Measurements from ENCODE around the gene GAB2.
A peak's percentile ranks its signal among the peaks of the same experiment; 100 is the strongest.
"Not testable (repeated sequence)": the region's sequence is repeated elsewhere in the genome, so short reads cannot be mapped to it uniquely, and the experiment has no call there.

Gene GAB2

GRCh38 chr11:78199015-78199652 is 218.5 kb downstream of the GAB2 start:
- no peak for DNase-seq

- no peak for DNase-seq
Observed at GRCh38 chr11:78197816-78198215, 219.8 kb downstream of the GAB2 start.

DNA sequence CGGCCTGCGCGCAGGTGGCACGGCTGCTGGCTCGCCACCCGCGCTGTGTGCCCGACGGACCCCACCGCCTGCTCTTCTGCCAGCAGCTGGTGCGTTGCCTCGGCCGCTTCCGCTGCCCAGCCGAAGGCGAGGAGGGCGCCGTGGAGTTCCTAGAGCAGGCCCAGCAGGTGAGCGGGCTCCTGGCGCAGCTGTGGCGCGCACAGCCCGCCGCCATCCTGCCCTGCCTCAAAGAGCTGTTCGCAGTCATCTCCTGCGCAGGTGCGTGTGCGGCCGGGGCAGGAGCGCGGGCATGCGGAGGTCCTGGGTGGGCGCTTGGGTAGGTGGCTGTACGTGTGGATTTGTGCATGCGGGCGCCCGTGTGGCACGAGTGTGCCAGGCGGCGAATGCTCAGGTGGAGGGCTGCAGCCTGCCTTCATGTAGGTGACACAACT is 220.9 kb downstream of the GAB2 start:
- DNase-seq: no peak

DNA sequence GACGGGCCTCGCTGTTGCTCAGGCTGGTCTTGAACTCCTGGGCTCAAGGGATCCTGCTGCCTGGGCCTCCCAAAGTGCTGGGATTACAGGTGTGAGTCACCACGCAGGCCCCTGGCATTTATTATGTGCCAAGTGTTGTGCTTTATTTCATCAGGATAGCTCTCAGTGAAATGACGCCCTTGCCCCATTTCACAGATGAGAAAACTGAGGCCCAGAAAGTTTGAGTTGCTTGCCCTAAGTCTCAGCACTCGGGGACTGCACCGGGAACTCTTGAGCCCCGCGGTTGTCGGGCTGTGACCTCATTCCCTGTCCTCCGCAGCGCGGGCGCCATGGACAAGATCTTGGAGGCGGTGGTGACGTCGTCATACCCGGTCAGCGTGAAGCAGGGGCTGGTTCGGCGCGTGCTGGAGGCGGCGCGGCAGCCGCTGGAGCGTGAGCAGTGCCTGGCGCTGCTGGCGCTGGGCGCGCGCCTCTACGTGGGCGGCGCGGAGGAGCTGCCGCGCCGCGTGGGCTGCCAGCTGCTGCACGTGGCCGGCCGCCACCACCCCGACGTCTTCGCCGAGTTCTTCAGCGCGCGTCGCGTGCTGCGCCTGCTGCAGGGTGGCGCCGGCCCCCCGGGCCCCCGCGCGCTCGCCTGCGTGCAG is 221.6 kb downstream of the GAB2 start:
- no peak for DNase-seq

GRCh38 chr11:78194490-78194889 is 223.1 kb downstream of the GAB2 start:
- DNase-seq: no peak

DNA sequence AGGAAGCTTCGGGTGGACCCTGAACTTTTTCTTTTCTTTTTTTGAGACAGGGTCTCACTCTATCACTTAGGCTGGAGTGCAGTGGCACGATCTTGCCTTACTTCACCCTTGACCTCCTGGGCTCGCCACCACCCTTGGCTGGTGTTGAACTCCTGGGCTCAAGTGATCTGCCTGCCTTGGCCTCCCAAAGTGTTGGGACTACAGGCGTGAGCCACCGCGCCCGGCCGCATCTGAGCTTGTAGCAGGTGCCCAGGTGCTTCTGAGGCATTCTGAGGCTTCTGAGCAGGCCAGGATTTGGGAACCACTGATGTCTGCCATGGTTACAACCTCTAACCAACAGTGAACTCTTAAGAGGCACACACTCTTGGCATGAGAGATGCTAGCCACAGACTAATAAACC is 223.8 kb downstream of the GAB2 start:
- DNase-seq: no peak

DNA sequence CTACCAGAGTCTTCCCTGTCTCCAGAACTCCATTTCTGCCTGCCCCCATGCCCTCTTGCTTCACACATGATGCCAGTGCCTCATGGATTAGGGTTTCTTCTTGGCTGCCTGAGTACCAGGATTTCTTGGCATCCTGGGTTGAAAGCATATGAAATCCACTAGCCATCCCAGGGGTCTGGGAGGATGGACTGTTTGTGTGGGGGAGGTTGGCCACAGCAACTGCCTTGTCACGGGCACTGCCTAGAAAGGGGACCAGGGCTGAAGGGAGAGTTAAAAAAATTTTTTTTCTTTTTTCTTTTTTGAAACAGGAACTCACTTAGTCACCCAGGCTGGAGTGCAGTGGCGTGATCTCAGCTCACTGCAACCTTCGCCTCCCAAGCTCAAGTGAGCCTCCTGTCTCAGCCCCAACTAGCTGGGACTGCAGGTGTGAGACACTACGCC is 224.7 kb downstream of the GAB2 start:
- DNase-seq: no peak

DNA sequence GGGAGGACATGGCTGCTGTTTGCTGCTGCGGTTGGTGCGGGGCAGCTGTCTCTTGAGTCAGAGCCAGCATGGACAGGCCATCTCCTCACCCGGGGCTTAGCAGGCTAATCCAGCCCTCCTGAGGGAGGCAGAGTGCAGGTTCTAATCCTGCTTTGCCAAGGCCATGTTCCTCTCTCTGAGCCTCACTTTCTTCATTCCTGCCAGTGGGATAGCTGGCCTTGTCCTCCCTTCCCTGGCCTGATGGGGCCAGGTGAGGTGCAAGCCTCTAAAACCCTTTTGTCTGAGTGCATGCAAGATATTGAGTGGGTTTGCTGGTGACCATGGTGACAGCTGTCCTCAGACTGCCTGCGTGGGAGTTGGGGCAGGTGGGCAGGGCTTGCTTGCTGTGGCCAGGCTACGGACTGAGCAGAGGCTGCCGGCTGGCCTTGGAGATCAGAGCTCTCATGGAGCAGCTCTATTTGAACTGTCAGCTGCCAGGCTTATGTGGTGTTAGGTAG is 225.3 kb downstream of the GAB2 start:
- no peak for DNase-seq

DNA sequence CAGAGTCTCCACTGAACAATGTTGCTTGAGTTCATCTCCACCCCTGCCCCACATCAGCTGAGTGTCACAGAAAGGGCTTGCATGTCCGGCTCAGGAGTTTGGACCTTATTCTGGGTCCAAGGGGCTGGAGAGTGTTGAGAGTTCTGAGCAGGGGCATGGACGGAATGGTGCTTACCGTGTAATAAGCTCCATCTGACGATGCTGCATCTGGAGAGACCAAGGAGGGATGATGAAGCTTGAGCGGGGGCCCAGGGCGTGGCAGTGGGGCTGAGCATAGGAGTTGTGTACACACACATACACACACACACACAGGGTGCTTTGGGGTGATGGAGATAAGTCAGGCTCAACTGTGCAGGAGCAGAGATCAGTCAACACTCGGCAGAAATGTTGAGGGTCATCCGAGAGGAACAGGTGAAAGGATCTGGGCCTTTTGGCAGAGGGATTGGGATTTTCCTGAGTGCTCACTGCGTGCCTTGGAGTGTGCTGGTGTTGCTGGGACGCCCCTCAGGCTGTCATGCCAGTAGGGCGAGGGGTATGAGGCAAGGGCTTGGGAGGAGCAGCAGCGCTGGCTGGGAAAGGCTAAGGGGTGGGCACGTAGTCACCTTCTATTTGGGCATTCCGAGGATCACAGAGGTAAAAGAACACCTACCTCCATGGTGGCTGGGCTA is 226.6 kb downstream of the GAB2 start:
- DNase-seq: no peak

GRCh38 chr11:78190374-78190773 is 227.2 kb downstream of the GAB2 start:
- no peak for DNase-seq

DNA sequence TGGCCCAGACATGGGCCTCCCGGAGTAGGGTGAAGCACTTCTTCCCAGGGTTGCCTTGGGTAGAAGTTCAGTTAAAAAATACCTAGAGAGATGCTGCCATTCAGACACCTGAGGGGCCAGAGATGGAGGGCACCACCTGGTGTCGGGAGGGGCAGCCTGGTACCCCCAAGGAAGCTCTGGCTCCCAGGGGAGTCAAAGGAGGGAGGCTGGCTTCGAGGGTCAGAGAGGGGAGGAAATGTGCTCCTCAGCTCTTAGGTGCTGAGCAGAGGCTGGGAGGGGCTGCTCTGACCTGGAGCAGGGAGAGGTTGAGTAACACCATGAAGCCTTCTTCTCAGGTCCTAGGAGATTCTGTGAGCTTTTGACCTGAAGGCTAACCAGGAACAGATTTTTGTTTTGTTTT is 227.8 kb downstream of the GAB2 start:
- no peak for DNase-seq

GRCh38 chr11:78189174-78189724 is 228.4 kb downstream of the GAB2 start:
- DNase-seq: no peak

DNA sequence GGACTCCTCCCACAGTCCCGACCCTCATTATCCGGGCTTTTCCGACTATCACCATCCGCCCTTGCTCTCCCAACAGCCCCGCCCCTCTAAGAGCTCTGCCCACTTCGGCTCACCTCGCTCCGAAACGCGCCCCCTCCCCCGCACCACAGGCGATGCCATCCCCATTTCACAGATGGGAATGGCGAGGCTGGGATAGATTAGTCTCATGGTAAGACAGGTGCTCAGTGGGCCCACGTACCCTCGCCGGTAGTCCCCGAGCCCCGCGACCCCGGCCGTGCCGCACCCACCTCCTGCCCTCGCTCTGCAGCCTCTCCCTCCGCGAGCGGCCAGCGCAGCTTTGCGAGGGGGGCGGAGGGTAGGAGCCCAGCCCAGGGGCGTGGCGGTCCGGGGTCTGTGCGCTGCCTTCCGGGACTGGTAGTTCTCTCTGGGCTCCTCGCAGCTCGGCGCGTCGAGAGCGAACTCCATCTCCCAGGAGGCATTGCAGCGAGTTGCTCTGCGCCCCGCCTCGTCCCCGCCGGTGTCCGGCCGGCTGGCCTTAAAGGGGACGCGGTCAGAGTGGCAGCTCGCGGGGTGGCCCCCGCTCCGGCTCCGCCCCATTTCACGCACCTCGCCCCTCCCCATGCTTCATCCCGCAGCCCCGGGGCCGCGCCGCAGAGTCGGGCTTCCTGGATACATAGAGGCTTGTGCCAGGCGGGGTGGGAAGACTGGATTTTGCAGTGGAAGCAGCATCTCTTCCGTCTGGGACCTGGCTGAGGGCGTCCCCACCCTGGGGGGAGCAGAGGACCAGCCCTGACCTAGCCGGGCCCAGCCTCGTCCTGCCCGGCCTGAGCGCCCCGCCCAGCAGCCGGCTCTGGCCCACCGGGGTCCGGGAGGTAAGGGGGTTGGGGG is 229.1 kb downstream of the GAB2 start, which contains the start of the genes KCTD21 and USP35:
TSS of gene KCTD21 (minus strand) at position 341 of the 888 bp plus-strand sequence. CDS start 14,072 bp downstream, outside the sequence.
TSS of gene USP35 (plus strand) at position 634 of the 888 bp plus-strand sequence. CDS start 7,327 bp downstream, outside the sequence.
- DNase-seq: peak; percentile 75

GRCh38 chr11:78187366-78188285 is 230.0 kb downstream of the GAB2 start:
- DNase-seq: no peak

DNA sequence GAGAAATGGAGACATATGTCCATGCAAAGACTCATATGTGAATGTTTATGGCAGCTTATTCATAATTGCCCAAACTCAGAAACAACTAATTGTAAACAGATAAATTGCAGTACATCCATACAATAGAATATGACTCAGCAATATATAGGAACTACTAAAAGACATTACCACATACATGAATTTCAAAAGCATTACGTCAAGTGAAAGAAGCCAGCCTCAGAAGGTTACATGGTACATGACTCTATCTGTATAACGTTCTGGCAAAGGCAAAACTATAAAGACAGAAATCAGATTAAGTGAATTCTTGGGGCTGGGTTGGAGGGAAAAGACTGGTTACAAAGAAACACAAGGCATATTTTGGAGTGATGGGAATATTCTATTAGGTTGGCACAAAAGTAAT is 236.4 kb downstream of the GAB2 start:
- no peak for DNase-seq

GRCh38 chr11:78180751-78181150 is 236.9 kb downstream of the GAB2 start:
- DNase-seq: no peak

DNA sequence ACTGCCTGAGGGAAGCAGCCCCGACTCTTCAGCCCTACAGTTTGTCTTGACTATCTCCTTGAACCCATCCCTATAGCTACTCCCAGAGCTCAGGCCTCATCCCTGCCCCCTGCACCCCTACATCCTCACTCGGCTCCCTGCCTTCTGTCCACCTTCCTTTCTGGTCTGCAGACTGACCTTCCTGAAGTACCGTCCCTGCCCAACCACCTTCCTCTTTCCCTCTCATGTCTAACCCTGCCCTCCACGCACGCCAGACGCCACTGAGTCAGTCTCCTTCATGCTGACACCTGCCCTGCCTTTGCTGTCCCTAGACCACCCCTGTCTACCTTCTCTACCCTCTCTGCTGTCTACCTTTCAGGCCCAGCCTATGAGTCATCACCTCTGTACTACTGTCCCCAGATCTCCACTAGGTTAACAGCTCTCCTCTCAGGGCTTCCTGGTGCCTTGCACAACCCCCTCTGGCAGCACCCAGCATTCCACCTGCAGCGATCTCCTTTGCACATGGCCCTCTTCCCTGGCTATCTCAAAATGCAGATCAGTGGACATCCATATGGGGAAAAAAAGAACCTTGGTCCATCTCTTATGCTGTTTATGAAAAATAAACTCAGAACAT is 238.1 kb downstream of the GAB2 start:
- DNase-seq: no peak

- DNase-seq: no peak
Observed at GRCh38 chr11:78177216-78177615, 240.4 kb downstream of the GAB2 start.

DNA sequence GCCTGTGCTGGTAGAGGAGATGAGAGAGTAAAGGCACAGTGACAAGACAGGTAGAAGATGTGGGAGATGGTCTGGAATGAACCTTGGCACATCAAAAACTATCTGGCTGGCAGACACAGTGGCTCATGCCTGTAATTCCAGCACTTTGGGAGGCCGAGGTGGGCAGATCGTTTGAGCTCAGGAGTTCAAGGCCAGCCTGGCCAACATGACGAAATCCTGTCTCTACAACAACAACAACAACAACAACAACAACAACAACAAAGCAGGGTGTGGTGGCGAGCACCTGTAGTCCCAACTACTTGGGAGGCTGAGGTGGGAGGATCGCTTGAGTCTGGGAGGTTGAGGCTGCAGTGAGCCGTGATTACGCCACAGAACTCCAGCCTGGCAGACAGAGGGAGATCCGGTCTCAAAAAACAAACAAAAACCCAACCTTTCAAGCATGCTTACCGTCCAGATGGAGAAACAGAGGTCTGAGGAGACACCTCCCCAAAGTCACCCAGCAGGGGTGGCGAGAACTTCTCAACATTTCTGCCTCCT is 240.9 kb downstream of the GAB2 start:
- no peak for DNase-seq

- not testable (repeated sequence) for DNase-seq
Observed at GRCh38 chr11:78175862-78176261, 241.8 kb downstream of the GAB2 start.

DNA sequence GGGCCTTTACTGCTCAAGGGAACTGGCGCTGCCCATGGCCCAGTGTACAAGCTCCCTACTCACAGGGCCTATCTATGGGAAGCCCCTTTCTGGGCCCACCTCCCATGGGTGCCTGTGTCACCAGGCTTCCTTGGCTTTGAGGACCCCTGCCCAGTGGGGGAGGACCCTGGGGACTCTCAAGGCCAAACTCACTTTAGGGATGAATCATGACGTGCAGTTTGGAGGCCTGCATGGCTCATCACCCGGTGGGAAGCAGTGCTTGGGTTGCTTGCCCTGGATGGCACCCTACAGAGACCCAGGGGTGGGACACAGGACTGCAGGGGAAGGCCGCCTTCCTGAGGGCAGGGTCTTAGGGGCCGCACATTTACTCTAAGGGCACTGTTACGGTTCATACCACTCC is 245.7 kb downstream of the GAB2 start:
- no peak for DNase-seq
